Measurements from ENCODE around the gene EPSTI1. TPM values are rescaled to one million over a fixed set of nuclear protein-coding genes. Genes with fewer than 3 reads are reported as not detected.

The EPSTI1 gene
- total and polyA plus RNA-seq, 10 of the 15 experiments (the other 5 are each of a cell fraction or from before 2014, with no cell fraction given), result 4.7 to 32.0 (median 24.2) TPM

- no peaks in the 10 kb centered on the region; the same call in 1 of the 3 replicates for H3K9me3 ChIP-seq (replicated peaks; ENCODE audit: control insufficient read depth, insufficient read depth, low read length)
- H3K36me3 ChIP-seq (ENCODE audit: control insufficient read depth in 2 of 2, insufficient read depth in 2 of 2, low read length in 1 of 2), result peaks cover 0 to 10% of the 10 kb centered on the region in 2 experiments; a peak in 1 of 4 replicates
- no TSS peak for BruUV-seq (replicated peaks)
- FAIRE-seq, result no peak
- ChIA-PET RAD21 (ENCODE audit: unreplicated experiment) (interaction anchor here (1.5 kb wide), 1 partner anchor 16 kb away, joined by 4 read pairs; no protein-coding TSS in a partner anchor), SMC1A (ENCODE audit: uncharacterized antibody, unreplicated experiment) (interaction anchor here (1.2 to 3.2 kb wide), 4 partner anchors 9 to 100 kb away, joined by 3 to 20 read pairs (median 8); no protein-coding TSS in a partner anchor), POLR2A (no interaction called here), CTCF (interaction anchor here (1.4 to 3.5 kb wide), 4 partner anchors 9 to 41 kb away, joined by 3 to 15 read pairs (median 6); partner anchors contain the start of gene DNAJC15)
- H3K27me3 ChIP-seq (replicated peaks in 1 of 2; ENCODE audit: control insufficient read depth in 2 of 2, insufficient read depth in 2 of 2, low read length in 1 of 2), result no peaks in the 10 kb centered on the region
- H3K4me1 ChIP-seq (ENCODE audit: control insufficient read depth, insufficient read depth, low read length), result peaks cover 17% of the 10 kb centered on the region
- no peak overlapping the region for H3K4me2 ChIP-seq (ENCODE audit: control insufficient read depth, insufficient read depth)
- H2AFZ ChIP-seq (ENCODE audit: control insufficient read depth, low read depth, low read length), result no peak overlapping the region
- TF ChIP-seq GATAD2B (conservative IDR thresholded peaks at IDR 0.05; ENCODE audit: low read depth), result no peak
- TF ChIP-seq, protein P1, sequence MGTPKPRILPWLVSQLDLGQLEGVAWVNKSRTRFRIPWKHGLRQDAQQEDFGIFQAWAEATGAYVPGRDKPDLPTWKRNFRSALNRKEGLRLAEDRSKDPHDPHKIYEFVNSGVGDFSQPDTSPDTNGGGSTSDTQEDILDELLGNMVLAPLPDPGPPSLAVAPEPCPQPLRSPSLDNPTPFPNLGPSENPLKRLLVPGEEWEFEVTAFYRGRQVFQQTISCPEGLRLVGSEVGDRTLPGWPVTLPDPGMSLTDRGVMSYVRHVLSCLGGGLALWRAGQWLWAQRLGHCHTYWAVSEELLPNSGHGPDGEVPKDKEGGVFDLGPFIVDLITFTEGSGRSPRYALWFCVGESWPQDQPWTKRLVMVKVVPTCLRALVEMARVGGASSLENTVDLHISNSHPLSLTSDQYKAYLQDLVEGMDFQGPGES (IDR thresholded peaks at IDR 0.05), result no peak
- TF ChIP-seq BCL11A (IDR thresholded peaks at IDR 0.05; ENCODE audit: low read depth, low read length), result no peak
- TF ChIP-seq BHLHE40 (IDR thresholded peaks at IDR 0.05; ENCODE audit: borderline replicate concordance in 1 of 2, low read depth in 2 of 2, low read length in 1 of 2), result no peak
- no peak for TF ChIP-seq FOS (IDR thresholded peaks at IDR 0.05; ENCODE audit: borderline replicate concordance, extremely low read depth, insufficient read length)
- TF ChIP-seq CUX1 (IDR thresholded peaks at IDR 0.05; ENCODE audit: insufficient replicate concordance, low read depth, low read length), result no peak
- WGBS (ENCODE audit: insufficient coverage, insufficient replicate concordance, low lambda C conversion rate, missing lambda C conversion rate), result 100% methylated on average over 1 of the region's 1 CpG
- H3K79me2 ChIP-seq (ENCODE audit: control insufficient read depth, insufficient read depth, low read length), result peaks cover 9% of the 10 kb centered on the region
- H3K27ac ChIP-seq (ENCODE audit: control insufficient read depth, insufficient read depth), result no peak overlapping the region
- H4K20me1 ChIP-seq (ENCODE audit: control insufficient read depth, insufficient read depth), result no peaks in the 10 kb centered on the region
- intact Hi-C loops (cut with micrococcal nuclease; ENCODE audit: unreplicated experiment) (no loop called here), in situ Hi-C loops (cut with MboI) (no loop called here)
- H3K4me3 ChIP-seq, result no peak overlapping the region
- H3K9ac ChIP-seq (ENCODE audit: control insufficient read depth, insufficient read depth, low read length), result no peak overlapping the region
- no peak for DNase-seq (ENCODE audit: low read depth, low spot score)
- no peak for ATAC-seq
Observed at GRCh38 chr13:42981853-42982252, 10.2 kb downstream of the EPSTI1 start.

Data from GM12878 (cell line).